ENCODE data around the gene FLCN. TPM values are rescaled to one million over a fixed set of nuclear protein-coding genes. Genes with fewer than 3 reads are reported as not detected.

The FLCN gene
- total RNA-seq, 1 donor: 64.3 TPM

GRCh38 chr17:17175917-17176316, 61.1 kb downstream of the FLCN start:
- H3K4me3 ChIP-seq (ENCODE audit: low read depth, low read length): no peak overlapping the region
- DNase-seq (ENCODE audit: low read depth): no peak
- no peak for TF ChIP-seq CTCF (IDR thresholded peaks at IDR 0.05; ENCODE audit: insufficient read depth, low read depth, low read length)

- DNase-seq (ENCODE audit: low read depth): no peak
Observed at GRCh38 chr17:17175340-17175739, 61.6 kb downstream of the FLCN start.

GRCh38 chr17:17173921-17174320, 63.0 kb downstream of the FLCN start:
- TF ChIP-seq CTCF (IDR thresholded peaks at IDR 0.05; ENCODE audit: insufficient read depth, low read depth, low read length): no peak
- H3K4me3 ChIP-seq (ENCODE audit: low read depth, low read length): no peak overlapping the region

More at GRCh38 chr17:17175340-17175739, 61.6 kb downstream of the FLCN start:
- H3K4me3 ChIP-seq (ENCODE audit: low read depth, low read length): no peak overlapping the region
- TF ChIP-seq CTCF (IDR thresholded peaks at IDR 0.05; ENCODE audit: insufficient read depth, low read depth, low read length): no peak

GRCh38 chr17:17172990-17173389, 64.0 kb downstream of the FLCN start:
- DNase-seq (ENCODE audit: low read depth): no peak
- TF ChIP-seq CTCF (IDR thresholded peaks at IDR 0.05; ENCODE audit: insufficient read depth, low read depth, low read length): no peak

More at GRCh38 chr17:17173921-17174320, 63.0 kb downstream of the FLCN start:
- no peak for DNase-seq (ENCODE audit: low read depth)

GRCh38 chr17:17172001-17172939, 64.7 kb downstream of the FLCN start:
- no peak overlapping the region for H3K4me3 ChIP-seq (ENCODE audit: low read depth, low read length)
- TF ChIP-seq CTCF (IDR thresholded peaks at IDR 0.05; ENCODE audit: insufficient read depth, low read depth, low read length): no peak
- DNase-seq (ENCODE audit: low read depth): no peak

More at GRCh38 chr17:17172990-17173389, 64.0 kb downstream of the FLCN start:
- H3K4me3 ChIP-seq (ENCODE audit: low read depth, low read length): no peak overlapping the region

- no peak for DNase-seq (ENCODE audit: low read depth)
- no peak for TF ChIP-seq CTCF (IDR thresholded peaks at IDR 0.05; ENCODE audit: insufficient read depth, low read depth, low read length)
- H3K4me3 ChIP-seq (ENCODE audit: low read depth, low read length): no peak overlapping the region
Observed at GRCh38 chr17:17171186-17171585, 65.8 kb downstream of the FLCN start.
